ENCODE results near the gene TCAIM.
"Not testable (repeated sequence)": the region's sequence is repeated elsewhere in the genome, so short reads cannot be mapped to it uniquely, and the experiment has no call there.

The TCAIM gene

DNA sequence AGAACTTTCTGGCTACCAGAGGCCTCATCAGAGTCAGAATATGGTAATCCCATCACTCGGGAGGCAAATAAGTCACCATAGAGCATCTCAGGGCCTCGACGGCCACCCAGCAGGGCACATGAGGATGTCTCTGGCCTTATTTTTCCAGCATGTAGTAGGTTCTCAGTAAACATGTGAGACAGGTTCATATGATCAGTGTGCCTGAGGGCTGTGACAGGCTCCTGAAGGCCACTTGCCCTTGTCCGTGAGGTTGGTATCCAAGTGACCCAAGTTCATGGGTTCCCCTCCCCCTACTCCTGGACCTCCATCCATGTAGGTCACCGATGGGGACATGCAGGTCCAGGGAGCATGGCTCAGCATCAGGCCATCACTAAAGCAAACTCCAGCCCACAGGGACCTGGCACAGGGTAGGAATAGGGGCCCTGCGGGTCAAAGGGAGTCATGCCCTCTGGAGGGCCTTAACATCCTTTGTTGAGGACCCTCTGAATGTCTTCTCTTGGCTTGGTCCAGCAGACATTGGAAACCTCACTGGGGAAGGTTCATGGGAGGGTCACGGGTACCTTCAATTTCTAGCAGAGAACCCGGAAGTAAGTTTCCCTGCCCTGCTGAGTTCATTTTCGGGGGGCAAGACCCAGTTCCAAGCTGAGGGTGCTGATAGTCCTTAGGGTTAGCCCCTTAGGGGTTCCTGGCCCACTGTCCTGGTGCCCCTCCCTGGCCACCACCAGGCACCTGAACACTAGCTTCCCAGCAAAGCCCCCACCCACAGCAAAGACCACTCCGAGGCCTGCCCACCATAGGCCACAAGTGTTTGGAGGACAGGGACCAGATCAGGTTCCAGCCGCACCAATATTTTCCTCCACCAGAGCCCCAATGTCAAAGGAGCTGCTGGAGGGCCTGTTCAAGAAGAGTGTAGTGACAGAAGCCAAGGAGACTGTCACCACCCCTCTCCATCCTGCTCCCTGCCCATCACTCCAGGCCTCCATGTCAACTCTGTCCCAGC lies 77.8 kb downstream of the TCAIM start:
- DNase-seq = no peak

DNA sequence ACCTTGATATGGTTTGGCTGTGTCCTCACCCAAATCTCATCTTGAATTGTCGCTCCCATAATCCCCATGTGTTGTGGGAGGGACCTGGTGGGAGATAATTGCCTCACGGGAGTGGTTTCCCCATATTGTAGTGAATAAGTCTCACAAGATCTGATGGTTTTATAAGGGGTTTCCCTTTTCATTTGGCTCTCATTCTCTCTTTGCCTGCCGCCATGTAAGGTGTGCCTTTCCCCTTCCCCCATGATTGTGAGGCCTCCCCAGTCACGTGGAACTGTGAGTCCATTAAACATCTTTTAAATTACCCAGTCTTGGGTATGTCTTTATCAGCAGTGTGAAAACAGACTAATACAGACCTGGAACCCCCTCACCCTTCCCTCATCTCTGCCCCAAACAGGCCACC lies 79.6 kb downstream of the TCAIM start:
- DNase-seq = not testable (repeated sequence)

DNA sequence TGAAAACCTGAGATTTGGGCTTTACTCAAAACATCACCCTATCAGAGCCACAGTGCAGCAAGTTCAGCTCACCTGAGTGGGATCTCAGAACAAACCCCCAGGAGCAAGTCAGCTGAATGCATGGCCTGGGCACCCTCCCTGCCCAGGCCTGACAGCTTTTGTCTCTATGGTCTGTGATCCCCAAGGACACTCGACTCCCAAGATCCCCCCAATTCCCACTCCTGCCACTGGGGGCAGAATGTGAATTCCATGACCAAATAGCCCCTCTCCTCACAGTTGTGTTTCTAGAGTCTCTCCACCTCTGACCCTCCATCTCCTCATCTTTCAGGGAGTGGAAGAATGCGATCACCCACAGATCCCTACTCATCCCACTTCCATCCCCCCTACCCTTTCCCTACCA lies 80.0 kb downstream of the TCAIM start:
- no peak for DNase-seq

DNA sequence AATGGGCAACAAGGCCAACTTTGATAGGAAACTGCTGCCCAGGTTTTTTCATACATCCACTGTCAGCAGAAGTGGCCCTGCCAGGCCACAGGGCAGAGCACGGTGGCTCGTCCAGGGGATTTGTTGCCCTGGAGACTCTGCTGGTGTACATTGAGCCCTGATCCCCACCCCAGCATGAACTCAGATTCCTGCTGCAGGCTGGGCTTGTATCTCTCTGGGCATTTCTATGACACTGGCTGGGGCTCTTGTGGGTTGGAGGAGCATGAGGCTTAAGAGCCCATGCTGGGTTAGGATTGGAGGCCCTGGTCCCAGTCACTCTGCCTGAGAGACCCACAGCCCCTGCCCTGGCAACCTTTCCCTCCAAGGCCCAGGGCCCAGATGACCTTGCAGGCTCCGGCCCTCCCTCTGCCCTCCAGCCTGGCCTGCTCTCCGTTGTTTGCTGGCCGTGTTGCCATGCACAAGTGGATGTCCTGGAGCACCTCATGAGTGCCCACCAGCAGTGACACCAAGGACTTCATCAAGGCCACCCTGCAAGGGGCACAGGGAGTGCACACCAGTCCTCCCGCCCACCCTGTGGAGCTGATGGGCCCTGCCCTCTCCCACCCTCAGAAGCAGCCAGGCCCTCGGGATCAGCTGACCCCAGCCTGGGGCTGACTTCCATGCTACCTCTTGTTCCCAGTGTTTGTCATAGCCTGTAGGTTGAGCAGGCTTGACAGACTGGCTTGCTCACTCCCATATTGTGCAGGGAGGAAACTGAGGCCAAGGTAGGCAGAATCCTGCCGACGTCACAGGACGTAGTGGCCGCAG lies 80.8 kb downstream of the TCAIM start:
- no peak for DNase-seq

DNA sequence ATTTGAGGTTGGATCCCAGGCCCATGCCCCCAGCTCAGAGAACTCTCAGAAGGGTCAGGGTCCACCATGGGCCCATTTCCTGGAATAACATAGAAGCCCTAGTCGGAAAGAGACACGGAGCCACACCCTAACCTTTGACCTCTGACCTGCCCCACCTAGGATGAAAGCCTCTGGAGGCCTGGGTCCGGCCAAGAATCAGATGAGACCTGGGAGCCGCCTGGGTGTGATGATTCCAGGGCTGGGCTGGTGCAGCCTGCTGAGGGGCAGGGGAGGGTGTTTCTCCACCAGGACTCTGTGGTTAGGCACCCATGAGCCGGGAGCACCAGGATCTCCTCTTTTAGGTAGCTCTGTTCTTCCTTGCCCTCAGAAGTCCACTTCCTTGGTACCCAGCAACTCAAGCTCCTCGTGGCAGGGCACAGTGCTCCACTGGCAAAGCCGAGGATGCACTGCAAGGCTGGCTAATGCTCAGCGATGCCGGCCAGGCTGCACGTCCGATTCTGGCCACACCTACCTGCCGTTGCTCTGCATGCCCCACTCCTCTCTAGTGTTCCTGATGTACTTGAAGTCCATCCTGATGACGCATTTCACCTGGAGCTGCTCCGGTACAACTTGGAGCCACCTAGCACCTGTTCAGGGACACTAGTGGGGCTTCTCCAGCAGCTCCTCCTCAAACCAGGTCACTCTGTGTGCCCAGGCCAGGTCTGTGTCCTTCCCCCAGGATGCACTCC lies 81.5 kb downstream of the TCAIM start:
- no peak for DNase-seq

DNA sequence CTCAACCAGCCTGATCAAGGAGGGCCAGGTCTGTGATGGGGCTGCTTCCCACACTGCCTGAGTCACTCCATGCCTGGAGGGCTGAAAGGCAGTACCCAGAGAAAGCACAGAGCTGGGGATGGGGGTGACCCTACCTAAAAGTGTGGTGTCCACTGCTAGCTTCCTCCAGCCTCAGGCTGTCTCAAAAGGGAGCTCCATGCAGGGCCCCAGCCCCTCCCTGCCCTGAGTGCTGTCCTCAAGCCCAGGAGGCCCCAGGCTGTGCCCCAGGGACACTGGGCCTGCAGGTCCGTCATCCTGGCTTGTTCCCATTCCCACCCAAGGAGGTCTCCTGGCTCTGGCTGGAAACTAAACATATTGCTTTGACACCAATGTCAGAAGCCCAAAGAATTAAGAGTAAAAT lies 82.1 kb downstream of the TCAIM start:
- no peak for DNase-seq

DNA sequence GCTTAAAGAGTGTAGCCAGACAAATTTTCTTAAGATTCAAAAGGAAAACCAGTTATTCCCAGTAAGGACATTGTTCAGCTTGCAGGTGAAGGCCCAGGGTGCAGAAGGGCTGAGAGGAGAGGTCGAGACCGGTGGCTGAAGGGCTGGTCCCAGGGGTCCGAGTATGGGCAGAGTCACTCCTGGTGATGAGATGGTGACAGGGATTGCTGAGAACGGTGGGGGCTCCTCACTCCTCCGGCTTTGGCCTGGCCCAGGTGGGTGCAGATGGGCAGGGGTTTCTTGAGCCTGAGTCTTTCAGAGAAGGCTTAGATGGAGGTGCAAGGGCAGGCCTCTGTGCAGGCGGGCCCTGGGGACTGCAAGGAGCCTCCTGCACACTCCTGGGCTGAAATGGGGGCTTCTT lies 82.7 kb downstream of the TCAIM start:
- DNase-seq = no peak

DNA sequence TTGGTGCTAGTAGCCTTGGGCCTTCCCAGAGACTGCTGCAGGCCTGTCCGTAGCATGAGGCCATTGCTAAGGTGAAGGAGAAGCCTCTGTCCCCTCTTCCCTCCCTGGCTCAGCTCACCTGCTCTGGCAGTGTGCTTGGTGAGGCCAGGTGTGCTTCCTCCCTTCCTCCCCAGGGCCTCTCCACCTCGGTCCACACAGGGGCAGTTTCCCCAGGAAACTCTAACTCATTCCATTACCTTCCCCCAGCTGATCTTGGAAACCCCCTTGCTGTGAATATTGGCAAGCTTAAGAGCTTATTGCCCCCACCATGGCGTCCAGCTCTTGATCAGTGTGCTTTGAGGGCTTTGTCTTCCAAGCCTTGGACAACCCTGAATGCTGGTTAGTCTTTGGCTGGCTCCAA lies 86.2 kb downstream of the TCAIM start:
- DNase-seq = no peak

DNA sequence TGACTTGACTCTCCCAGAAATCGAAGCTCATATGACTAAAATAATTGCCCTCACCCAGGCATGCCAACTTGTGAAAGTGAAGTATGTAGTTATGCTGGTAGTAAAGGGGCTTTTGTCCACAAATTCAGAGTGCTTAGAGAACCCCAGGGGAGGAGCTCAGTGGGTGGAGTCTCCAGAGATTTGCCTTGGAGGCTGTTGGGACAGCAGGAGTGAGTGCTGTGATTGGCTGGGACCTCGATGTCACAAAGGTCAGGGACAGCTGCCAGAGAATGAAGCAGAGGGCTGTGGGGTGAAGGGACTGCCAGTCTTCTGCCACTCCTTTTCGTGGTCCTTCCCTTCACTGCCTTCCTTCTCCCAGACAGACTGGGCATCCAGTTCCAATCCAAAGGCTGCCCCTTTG lies 89.1 kb downstream of the TCAIM start:
- DNase-seq = no peak

DNA sequence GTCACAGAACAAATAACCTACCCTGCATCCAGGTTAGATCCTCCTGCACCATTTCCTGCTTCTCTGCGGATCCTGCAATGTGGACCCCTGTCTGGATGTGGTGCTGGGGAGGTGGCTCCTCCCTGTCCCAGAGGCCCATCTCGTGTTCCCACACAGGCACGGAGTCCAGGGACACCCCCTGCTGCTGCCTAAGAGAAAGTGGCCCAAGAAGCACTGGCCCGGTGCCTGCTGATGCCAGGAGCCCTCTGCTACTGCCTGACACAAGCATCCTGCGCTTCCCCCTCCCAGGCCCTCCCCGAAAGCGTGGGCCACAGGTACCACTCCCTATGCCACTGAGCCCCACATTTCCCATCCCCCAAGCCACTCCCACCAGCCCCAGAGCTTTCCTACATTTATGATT lies 90.3 kb downstream of the TCAIM start:
- DNase-seq = no peak

DNA sequence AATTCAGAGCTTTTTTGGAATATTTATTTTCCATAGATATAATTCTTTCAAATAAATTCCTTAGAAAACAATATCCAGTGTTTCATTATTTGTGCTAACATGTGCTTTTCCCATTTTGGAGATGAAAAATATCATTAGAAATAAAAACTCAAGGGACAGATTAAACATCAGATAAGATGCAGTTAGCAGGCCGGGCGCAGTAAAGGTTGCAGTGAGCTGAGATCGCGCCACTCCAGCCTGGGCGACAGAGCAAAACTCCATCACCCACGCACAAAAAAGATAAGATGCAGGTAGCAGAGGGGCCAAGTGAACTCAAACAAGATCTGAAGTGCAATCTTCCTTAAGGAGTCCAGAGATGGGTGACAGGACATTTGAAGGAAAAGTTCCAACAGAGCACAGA lies 90.9 kb downstream of the TCAIM start:
- DNase-seq = no peak

DNA sequence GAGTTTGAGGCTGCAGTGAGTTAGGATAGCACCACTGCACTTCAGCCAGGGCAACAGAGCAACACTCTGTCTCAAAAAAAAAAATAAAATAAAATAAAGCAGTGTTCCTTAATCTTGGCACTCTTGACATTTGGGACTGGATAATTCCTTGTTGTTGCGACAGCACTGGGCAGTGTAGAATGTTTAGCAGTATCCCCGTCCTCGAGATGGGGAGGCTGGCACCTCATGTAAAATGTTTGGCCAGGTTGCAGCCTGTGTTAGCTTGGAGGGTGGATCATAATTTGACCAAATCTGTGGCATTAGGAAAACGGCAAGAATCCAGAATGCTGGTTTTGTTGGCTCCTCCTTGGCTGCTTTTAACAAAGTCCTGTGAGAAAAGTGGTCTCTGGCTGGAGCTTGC lies 91.9 kb downstream of the TCAIM start:
- DNase-seq = no peak

DNA sequence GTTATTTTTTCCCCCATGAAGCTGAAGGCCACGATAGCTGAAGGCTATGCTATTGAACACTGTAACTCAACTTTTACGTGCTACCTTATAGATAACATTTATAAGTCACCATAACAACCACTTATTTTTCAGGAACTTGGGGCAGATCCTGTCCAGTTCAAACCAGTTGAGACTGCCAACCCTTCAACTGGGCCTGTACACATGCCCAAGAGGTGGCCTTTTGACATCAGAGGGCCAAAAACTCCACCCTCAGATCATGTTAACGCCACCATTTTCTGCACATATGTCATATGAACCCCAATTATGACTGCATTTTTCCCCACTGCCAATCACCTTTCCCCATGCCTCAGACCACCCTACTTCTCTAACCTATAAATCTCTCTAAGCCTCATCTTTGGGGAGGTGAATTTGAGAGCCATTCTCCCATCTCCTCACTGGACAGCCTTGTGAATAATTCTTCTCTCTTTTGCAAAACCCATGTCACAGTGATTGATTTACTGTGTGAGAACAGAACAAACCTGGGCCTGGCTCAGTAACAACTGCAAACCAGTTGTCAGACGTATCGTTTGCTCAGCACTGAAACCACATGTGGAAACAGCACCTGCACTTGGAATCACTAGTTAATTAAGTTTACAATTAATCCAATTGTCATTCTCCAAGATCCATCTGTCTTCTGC lies 96.4 kb downstream of the TCAIM start:
- DNase-seq = no peak

DNA sequence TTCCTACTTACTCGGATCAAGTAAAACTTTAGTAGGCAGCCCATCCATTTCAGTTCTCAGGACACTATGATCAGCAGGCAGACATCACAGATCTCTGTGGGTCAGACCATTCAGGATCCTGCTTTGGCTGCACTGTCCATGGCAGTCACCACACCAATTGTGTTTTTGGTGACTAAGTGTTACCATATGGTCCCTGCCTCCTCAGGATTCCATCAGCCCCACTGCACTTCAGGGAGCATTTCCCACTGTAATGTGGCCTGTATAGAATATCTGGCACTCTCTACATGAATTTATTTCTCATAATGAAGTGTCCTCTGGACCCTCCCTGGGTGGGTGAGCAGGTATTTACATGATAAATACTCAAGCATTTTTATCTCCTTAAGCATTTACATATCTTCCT lies 97.6 kb downstream of the TCAIM start:
- DNase-seq = no peak

DNA sequence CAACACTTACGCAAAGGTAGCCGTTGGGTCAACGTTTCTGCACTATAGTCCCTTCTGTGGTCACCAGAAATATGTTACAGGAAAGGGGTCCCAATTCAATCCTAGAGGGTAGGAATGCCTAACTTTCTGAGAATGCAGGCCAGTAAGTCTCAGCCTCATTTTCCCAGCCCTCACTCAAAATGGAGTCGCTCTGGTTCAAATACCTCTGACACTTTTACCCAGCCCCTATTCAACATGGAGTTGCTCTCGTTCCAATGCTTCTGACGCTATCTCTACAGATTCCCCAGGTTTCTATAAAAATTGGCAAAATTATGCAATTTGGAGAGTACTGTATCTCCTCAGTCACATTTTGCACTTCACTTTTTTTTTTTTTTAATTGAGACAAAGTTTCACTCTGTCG lies 99.2 kb downstream of the TCAIM start:
- DNase-seq = no peak

DNA sequence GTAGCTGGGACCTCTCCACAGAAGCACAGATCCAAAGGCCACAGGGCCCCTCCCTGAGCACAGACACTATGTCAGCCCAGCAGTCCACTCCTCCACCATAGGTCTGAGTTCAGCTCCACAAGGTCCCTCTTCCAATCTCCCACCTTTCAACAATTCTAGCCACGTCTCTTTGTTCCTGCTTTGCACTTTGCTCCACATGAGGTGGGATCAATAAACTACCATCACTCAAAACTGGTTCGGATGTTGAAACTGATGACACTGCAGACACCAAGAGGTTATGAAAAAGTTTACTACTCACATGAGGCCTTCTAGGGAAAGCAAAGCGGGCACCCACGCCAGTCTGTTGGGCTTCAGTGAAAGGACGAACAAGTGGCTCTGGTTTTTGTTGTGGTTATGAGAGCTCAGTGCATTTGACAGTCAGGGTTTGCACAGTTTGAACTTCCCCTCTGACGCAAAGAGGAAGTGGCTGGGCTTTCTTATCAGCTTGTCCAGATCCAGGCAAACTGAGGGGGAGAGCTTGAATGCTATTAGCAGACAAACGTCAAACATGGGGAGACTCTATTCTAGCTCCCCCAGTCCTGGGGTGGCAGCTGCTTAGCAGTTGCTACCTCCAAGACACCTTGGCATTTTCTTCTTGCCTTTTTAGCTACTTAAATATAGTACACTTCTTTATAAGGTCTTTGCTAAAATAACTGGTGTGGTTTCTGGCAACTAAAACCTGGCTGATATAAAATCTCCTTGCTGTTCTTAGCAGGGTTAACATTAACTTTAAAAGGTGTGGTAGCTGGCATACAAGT lies 101.1 kb downstream of the TCAIM start:
- DNase-seq = no peak

DNA sequence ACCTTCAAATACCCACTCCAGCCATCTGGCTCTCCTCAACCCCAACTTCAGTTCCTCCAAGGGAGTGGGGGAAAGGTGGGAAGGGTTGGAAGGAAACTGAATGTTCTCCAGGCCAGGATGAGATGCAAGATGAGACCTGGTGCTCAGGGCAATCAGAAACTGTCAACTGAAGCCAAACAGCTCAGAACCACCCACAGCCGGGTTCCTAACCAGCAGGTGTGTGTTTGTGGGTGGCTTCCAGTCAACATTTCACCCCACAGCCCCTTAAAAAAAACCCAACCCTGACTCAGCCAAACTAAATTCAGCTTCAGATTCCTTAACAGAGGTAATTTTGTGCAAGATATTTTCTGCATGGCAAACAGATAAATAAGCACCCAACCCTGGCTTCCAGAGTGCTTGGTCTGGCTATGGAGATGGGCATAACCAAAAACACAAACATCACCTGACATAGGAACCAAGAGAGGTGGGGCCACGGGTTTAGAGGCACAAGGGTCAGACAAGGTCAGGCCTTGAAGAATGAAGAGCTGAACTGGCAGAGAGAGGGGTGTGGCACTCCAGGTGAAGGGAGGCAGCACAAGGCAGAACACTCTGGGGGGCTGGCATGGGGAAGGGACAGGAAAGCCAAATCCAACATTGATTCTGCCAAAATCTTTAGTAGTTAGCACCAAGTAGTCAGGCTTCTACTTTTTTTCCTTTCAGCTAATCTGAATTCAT lies 104.2 kb downstream of the TCAIM start:
- DNase-seq = no peak

DNA sequence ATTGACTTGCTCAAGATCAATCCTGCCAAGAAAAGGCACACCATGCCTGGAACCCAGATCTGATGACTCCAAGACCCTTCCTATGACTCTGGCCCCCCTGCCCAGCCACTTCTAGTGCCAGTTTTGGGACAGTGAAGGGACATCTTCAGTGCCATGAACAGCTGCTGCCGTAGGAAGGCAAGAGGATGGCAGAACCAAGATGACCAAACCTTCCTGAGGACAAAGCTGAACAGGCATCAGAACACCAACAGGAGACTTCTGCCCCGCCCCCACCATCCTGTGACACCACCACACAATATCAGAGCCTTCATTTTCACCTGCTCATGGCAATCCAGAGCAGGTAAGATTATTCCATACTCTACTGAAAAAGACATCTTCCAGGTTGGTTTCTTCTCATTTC lies 105.9 kb downstream of the TCAIM start:
- no peak for DNase-seq

DNA sequence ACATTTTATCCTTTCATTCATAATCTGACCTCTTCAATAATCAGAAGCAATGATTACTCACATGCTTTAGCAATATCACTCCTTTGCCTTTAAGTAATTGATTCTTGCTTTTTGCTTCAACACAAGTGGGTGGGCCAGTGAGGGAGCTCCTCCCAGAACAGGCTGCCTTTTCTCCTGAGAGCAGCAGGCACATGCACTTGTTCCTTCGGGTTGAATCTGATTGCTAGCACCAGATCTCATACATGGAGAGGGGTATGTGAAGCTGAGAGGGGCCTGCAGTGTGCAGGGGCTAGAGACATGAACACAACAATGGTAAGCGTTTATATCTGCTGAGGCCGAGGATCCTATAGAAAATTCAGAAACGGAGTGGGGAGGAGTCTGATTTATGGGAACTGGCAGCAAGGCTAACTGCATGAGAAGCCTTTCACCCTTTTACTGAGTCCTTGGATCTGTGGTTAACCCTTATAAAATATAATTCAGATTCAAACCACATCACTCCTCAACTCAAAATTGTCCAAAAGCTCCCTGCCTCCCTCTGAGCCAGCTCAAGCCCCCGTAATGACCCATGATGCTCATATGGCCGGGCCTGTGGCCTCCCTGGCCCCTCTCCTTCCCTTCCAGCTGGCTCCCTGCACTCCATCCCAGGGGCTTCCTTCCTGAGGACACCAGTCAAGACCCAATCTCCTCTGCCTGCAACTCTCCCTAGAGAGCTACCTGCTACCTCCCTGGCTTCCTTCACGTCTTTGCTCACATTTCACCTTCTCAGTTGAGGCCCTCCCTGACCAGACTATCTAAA lies 106.5 kb downstream of the TCAIM start:
- no peak for DNase-seq

DNA sequence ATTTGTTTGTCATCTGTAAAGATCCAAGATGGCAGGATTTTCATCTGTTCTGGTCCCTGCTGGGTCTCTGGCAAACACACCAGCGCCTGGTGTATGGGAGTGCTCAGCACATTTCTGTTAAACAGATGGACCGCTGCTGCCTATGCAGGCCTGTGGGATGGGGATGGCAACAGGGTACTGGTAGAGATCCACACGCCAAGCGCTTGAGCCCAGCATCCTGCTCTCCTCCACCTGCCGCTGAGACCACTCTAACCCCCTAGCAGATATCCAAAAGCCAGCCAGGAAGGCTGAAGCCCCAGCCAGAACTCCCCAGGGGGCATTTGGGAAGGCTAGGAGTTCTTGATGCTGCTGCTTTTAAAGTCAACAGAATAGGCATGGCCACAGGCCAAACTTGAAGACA lies 107.2 kb downstream of the TCAIM start:
- no peak for DNase-seq
